Adrenal gland (tissue), 12 donors: ENCODE results near the gene MAK. TPM values are rescaled to one million over a fixed set of nuclear protein-coding genes. Genes with fewer than 3 reads are reported as not detected.
"Not testable (repeated sequence)": the region's sequence is repeated elsewhere in the genome, so short reads cannot be mapped to it uniquely, and the experiment has no call there.

Experiments used
- DNase-seq, 7 donors: peaks; one replicate each; pipeline ENCODE4 v3.0.0-alpha.2; 2019 to 2020
- H3K27ac ChIP-seq, 5 donors: fragments of 200-600 bp; sonication (generic) in 4 of 5; 1 replicate in 3 of 5; 2 replicates in 2 of 5; pipeline versions ENCODE4 v1.5.1 to v1.8.0; 2016 to 2020; ENCODE audit warnings: mild to moderate bottlenecking in 1 of 5
- H3K27me3 ChIP-seq: fragments of 200-600 bp; 2 replicates; pipeline ENCODE4 v1.8.0; 2021
- H3K36me3 ChIP-seq, 2 donors: fragments of 200-600 bp; replicated peaks in 1 of 2; 1 replicate in 1 of 2; 2 replicates in 1 of 2; pipeline versions ENCODE4 v1.5.1 to v1.8.0; 2018 to 2022
- H3K4me1 ChIP-seq, 2 donors: fragments of 200-600 bp; replicated peaks in 1 of 2; 1 replicate in 1 of 2; 2 replicates in 1 of 2; pipeline versions ENCODE4 v1.5.1 to v1.8.0; 2018 to 2021
- H3K4me3 ChIP-seq, 4 donors: fragments of 200-600 bp; sonication (generic) in 3 of 4; one replicate each; pipeline ENCODE4 v1.5.1; 2016 to 2018
- H3K9me3 ChIP-seq, 3 donors: fragments of 200-600 bp; sonication (generic) in 1 of 3; replicated peaks in 1 of 3; 1 replicate in 2 of 3; 2 replicates in 1 of 3; pipeline versions ENCODE4 v1.5.1 to v1.8.0; 2016 to 2021
- POLR2A ChIP-seq, 2 donors: fragments of 450-650 bp; IDR thresholded peaks; one replicate each; pipeline ENCODE4 v1.6.1; 2017; ENCODE audit warnings: antibody characterized with exemption in 2 of 2, mild to moderate bottlenecking in 2 of 2, moderate library complexity in 1 of 2
- WGBS, 4 donors: extraction: QIAGEN DNeasy Blood & Tissue Kit in 2 of 4; methylation state at CpG; one replicate each; pipeline versions ENCODE4 v1.1.5 to v1.1.7; 2013 to 2017; 5-methylcytosine and 5-hydroxymethylcytosine counted together
- intact Hi-C, 2 donors: fragments of 100-400 bp; cut with DNase I; formaldehyde crosslinking; loops; one replicate each; pipeline versions ENCODE4 v1.14.1 to v1.15.0; 2022 to 2023
- polyA plus RNA-seq, 3 donors: library from polyadenylated mRNA; stranded (reverse); fragments of 200-250 nt in 2 of 3; fragments of 350-450 nt in 1 of 3; fragmentation: Illumina TruSeq in 1 of 3; extraction: RNeasy Lipid Tissue Mini Kit (QIAGEN cat#74804) in 1 of 3; gene quantifications; one replicate each; pipeline ENCODE4 v1.2.3, GENCODE V29; 2013 to 2014
- total RNA-seq, 9 donors: library from RNA; depleted of rRNA in 4 of 9; stranded (reverse); fragments of >200 nt in 4 of 9; fragments of 120-200 nt in 1 of 9; fragmentation: NEBNext Ultra II Directional in 1 of 9; extraction: Animal tissue kit (Norgen Biotek cat#: 25700) in 1 of 9; gene quantifications; one replicate each; pipeline versions ENCODE4 v1.1.0 to v1.2.4, GENCODE V29; 2013 to 2023
- TF ChIP-seq, protein P1 (sequence below), 6 experiments: fragments of 450-650 bp in 4 of 6; fragments of 200-600 bp in 2 of 6; sonication (generic) in 1 of 6; IDR thresholded peaks; 1 replicate in 5 of 6; 2 replicates in 1 of 6; pipeline versions ENCODE4 v1.5.1 to v1.8.0; 2016 to 2021; ENCODE audit warnings: antibody characterized with exemption in 6 of 6, mild to moderate bottlenecking in 2 of 6, moderate library complexity in 1 of 6
- donor health status: healthy with polysubstance abuse.
- donor health status: Bipolar disorder and iron deficiency.
- donor health status: DM: yes; HTN: yes; CAD: no.
- donor health status: DM: no; HTN: no; CAD: no.
- donor health status: DM: no; HTN: no; CAD: no.
- donor health status: DM: yes; HTN: yes; CAD: no.

The MAK gene
- total and polyA plus RNA-seq, 12 donors: under 0.01 to 0.43 (median 0.10) TPM; not detected in 4

GRCh38 chr6:10873374-10873773 lies 35.0 kb upstream of the MAK start:
- Histone ChIP-seq H3K4me1 (no peaks in the 10 kb centered on the region), H3K36me3 (no peaks in the 10 kb centered on the region), H3K9me3 (no peaks in the 10 kb centered on the region), H3K4me3 (no peak overlapping the region), H3K27ac (no peak overlapping the region), H3K27me3 (no peaks in the 10 kb centered on the region)
- TF ChIP-seq, protein P1, sequence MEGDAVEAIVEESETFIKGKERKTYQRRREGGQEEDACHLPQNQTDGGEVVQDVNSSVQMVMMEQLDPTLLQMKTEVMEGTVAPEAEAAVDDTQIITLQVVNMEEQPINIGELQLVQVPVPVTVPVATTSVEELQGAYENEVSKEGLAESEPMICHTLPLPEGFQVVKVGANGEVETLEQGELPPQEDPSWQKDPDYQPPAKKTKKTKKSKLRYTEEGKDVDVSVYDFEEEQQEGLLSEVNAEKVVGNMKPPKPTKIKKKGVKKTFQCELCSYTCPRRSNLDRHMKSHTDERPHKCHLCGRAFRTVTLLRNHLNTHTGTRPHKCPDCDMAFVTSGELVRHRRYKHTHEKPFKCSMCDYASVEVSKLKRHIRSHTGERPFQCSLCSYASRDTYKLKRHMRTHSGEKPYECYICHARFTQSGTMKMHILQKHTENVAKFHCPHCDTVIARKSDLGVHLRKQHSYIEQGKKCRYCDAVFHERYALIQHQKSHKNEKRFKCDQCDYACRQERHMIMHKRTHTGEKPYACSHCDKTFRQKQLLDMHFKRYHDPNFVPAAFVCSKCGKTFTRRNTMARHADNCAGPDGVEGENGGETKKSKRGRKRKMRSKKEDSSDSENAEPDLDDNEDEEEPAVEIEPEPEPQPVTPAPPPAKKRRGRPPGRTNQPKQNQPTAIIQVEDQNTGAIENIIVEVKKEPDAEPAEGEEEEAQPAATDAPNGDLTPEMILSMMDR (IDR thresholded peaks at IDR 0.05): no peak
- TF ChIP-seq POLR2A (IDR thresholded peaks at IDR 0.05): no peak
- no peak for DNase-seq
- intact Hi-C loops: no loop called here
- 36 to 56% (median 46%) methylated on average over 1 of the region's 1 CpG for WGBS, 4 donors

DNA sequence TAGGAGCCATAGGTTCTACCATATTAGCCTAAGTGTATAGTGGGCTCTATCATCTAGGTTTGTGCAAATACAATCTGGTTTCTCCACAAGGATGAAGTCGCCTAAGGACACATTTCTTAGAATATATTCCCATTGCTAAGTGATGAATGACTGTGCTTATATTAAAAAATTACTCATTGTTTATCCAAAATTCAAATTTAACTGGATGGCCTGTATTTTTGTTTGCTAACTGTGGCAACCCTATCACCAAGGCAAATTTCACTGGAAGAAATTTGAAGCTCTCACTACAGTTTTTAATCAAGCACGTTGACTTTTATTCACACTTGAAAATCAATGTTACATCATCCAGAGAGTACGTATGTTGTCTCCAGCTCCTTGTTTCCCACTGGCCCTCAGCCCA lies 29.6 kb upstream of the MAK start:
- no peak for DNase-seq
- Histone ChIP-seq H3K27ac (no peak overlapping the region), H3K27me3 (no peaks in the 10 kb centered on the region), H3K4me1 (no peaks in the 10 kb centered on the region), H3K36me3 (no peaks in the 10 kb centered on the region), H3K4me3 (no peak overlapping the region), H3K9me3 (no peaks in the 10 kb centered on the region)
- intact Hi-C loops: no loop called here
- WGBS, 4 donors: 85 to 90% (median 87%) methylated on average over 3 of the region's 3 CpGs
- TF ChIP-seq, protein P1 (IDR thresholded peaks at IDR 0.05): no peak
- TF ChIP-seq POLR2A (IDR thresholded peaks at IDR 0.05): no peak

GRCh38 chr6:10866709-10867108 lies 28.4 kb upstream of the MAK start:
- H3K36me3 ChIP-seq, intact Hi-C loops, H3K4me1 ChIP-seq, H3K4me3 ChIP-seq, DNase-seq, H3K27me3 ChIP-seq, H3K9me3 ChIP-seq, H3K27ac ChIP-seq: not testable (repeated sequence)
- WGBS, 4 donors: 77 to 88% (median 78%) methylated on average over 3 of the region's 3 CpGs

DNA sequence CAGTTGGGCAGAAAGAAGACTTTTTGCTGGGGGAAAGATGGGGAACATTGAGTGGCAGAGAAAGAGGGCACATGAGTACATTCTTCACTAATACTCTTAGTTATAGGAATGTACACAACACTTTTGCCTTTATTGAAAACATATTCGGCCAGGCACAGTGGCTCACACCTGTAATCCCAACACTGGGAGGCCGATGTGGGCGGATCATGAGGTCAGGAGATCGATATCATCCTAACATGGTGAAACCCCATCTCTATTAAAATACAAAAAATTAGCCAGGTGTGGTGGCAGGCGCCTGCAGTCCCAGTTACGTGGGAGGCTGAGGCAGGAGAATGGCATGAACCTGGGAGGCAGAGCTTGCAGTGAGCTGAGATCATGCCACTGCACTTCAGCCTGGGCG lies 24.7 kb upstream of the MAK start:
- H3K4me3 ChIP-seq, H3K27me3 ChIP-seq, DNase-seq, H3K4me1 ChIP-seq, H3K9me3 ChIP-seq, H3K36me3 ChIP-seq, H3K27ac ChIP-seq, intact Hi-C loops: not testable (repeated sequence)
- WGBS, 4 donors: 88 to 95% (median 92%) methylated on average over 7 of the region's 7 CpGs

GRCh38 chr6:10862361-10862760 lies 24.0 kb upstream of the MAK start:
- no peak overlapping the region for H3K27ac ChIP-seq
- 76 to 89% (median 82%) methylated on average over 4 of the region's 4 CpGs for WGBS, 4 donors
- H3K9me3 ChIP-seq: no peaks in the 10 kb centered on the region
- no peaks in the 10 kb centered on the region for H3K4me1 ChIP-seq
- intact Hi-C loops: no loop called here
- H3K4me3 ChIP-seq: no peak overlapping the region
- H3K27me3 ChIP-seq: no peaks in the 10 kb centered on the region
- no peak for DNase-seq
- H3K36me3 ChIP-seq: no peaks in the 10 kb centered on the region
- TF ChIP-seq, protein P1 (IDR thresholded peaks at IDR 0.05): no peak
- TF ChIP-seq POLR2A (IDR thresholded peaks at IDR 0.05): no peak
